Tibial nerve (tissue), 3 donors: ENCODE data around the gene CYBRD1.

Experiments
- POLR2A ChIP-seq, 2 donors: fragments of 450-650 bp; IDR thresholded peaks; one replicate each; pipeline ENCODE4 v1.6.1; 2017; ENCODE audit warnings: antibody characterized with exemption in 2 of 2, mild to moderate bottlenecking in 2 of 2, moderate library complexity in 2 of 2
- TF ChIP-seq, protein P1 (sequence below), 5 experiments: fragments of 200-600 bp in 3 of 5; fragments of 450-650 bp in 2 of 5; sonication (generic) in 3 of 5; IDR thresholded peaks; one replicate each; pipeline ENCODE4 v1.5.1; 2016 to 2019; ENCODE audit warnings: antibody characterized with exemption in 5 of 5, mild to moderate bottlenecking in 3 of 5, moderate library complexity in 2 of 5

DNA sequence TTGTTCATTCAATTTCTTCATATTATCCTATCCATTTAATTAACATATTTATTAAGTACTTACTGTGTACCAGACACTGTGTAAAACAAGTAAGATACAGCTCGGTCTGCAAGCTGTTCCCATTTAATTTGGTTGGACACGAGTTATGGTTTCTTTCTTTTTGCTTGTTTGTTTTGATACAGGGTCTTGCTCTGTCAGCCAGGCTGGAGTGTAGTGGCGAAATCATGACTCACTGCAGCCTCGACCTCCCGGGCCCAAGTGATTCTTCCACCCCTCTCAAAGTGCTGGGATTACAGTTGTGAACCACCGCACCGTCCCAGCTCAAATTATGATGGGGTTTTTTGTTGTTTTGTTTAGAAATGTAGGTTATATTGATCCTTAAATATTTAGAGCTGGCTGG, 9.0 kb downstream of the CYBRD1 start:
- TF ChIP-seq, protein P1, sequence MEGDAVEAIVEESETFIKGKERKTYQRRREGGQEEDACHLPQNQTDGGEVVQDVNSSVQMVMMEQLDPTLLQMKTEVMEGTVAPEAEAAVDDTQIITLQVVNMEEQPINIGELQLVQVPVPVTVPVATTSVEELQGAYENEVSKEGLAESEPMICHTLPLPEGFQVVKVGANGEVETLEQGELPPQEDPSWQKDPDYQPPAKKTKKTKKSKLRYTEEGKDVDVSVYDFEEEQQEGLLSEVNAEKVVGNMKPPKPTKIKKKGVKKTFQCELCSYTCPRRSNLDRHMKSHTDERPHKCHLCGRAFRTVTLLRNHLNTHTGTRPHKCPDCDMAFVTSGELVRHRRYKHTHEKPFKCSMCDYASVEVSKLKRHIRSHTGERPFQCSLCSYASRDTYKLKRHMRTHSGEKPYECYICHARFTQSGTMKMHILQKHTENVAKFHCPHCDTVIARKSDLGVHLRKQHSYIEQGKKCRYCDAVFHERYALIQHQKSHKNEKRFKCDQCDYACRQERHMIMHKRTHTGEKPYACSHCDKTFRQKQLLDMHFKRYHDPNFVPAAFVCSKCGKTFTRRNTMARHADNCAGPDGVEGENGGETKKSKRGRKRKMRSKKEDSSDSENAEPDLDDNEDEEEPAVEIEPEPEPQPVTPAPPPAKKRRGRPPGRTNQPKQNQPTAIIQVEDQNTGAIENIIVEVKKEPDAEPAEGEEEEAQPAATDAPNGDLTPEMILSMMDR (IDR thresholded peaks at IDR 0.05), result no peak
- TF ChIP-seq POLR2A (IDR thresholded peaks at IDR 0.05), result no peak
